ENCODE measurements around the gene NDUFB8.

GRCh38 chr10:100487529-100487928, 42.1 kb downstream of the NDUFB8 start:
- TF ChIP-seq CTCF (IDR thresholded peaks at IDR 0.05) (no peak), POLR2A (IDR thresholded peaks at IDR 0.05) (no peak), EP300 (IDR thresholded peaks at IDR 0.05) (no peak)

All from tibial nerve (tissue), 4 donors.